HG03064 (cell line): ENCODE results near the gene LIMK2.

Source experiments
- ATAC-seq: cut with Tn5 transposase; IDR thresholded peaks from one replicate; pipeline ENCODE4 v1.9.1; 2021; ENCODE audit warnings: low read depth; ENCODE audit not compliant: unreplicated experiment

LIMK2 gene

DNA sequence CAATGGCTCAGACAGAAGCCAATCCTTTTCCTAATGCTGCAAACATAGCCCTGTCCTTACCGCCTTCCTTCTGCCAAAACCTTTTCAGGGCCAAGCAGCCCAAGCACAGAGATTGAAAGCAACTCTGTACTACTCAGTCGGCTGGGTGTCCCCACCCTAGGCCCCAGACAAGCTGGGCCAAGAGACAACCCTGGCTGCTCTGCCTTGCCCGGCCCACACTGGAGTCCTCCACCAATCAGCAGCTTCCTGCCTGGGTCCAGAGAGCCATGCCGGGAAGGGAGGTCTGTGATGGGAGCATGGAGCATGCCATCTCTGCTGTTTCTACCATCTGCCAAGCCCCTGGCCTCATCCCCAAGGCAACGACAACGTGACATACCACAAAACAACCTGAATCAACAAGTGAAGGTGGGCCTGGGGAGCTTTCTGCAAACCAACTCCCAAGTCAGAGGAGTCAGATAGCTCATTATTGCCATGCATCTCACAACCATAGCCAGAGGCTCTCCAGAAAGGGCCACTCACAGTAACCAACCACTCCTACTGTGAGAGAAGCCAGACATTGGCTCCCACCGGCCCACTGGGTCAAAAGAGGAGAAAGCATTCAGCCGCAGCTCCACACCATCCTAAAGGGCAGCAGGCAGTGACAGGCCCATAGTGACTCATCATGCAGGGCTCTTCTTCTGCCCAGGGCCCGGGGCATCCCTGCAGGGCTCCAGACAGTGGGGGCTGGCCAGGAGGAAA is 115.9 kb downstream of the LIMK2 start:
- ATAC-seq = no peak

DNA sequence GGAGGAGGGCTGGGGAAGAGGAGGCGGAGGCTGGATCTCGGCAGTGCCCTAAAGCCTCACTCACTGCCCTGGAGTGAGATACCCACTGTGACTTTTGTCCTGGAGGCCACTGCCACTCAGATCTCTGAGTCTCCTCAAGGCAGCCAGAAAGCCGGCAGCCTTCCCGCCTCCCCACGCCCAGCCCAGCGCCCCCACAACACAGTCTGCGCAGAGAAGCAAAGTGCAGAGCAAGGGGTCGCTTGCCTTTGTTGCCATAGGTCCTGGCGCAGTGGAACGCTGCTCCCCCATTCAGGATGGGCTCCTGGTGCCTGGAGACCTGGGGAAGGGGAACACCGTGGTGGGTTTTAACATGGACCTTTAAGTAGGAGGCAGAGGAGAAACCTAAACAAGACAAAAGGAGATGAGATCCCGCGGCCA is 116.5 kb downstream of the LIMK2 start:
- no peak for ATAC-seq

DNA sequence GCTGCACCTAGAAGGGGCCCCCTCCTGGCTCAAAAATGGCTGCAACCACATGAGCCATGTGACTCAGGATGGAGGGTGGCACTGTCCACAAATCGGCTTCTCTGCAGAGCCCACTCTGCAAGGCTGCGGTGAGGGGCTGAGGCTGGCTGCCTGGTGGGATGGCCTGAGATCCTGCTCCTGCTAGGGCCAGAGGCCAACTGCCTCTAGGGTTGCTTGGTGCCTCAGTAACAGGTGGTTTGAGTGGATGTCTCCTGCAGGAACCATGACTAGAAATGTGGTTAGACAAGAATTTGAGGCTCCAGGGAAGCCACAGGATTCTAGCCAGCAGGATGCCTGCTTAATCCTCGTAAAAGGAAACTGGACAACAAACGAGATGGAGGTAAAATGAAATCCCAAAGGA is 116.9 kb downstream of the LIMK2 start:
- ATAC-seq = no peak
